Lower leg skin (tissue), 4 donors: ENCODE data around the gene UTS2R. TPM values are rescaled to one million over a fixed set of nuclear protein-coding genes. Genes with fewer than 3 reads are reported as not detected.

Experiments used
- DNase-seq, 2 donors: peaks; one replicate each; pipeline ENCODE4 v3.0.0-alpha.2; 2019; ENCODE audit warnings: low spot score in 2 of 2
- H3K4me3 ChIP-seq: fragments of 200-600 bp; sonication (generic); 2 replicates; pipeline ENCODE4 v1.5.1; 2017; ENCODE audit warnings: mild to moderate bottlenecking, low read depth; ENCODE audit not compliant: poor library complexity, severe bottlenecking
- CTCF ChIP-seq, 3 donors: fragments of 450-650 bp; IDR thresholded peaks; one replicate each; pipeline ENCODE4 v1.5.1; 2016; ENCODE audit warnings: antibody characterized with exemption in 3 of 3, mild to moderate bottlenecking in 3 of 3, moderate library complexity in 2 of 3
- POLR2A ChIP-seq, 2 donors: fragments of 450-650 bp; IDR thresholded peaks; one replicate each; pipeline ENCODE4 v1.6.1; 2016 to 2017; ENCODE audit warnings: antibody characterized with exemption in 2 of 2, mild to moderate bottlenecking in 1 of 2, moderate library complexity in 1 of 2
- WGBS, 2 donors: methylation state at CpG; one replicate each; pipeline ENCODE4 v1.1.5; 2018; 5-methylcytosine and 5-hydroxymethylcytosine counted together
- intact Hi-C: fragments of 100-400 bp; cut with DNase I; formaldehyde crosslinking; loops from one replicate; pipeline ENCODE4 v1.15.0; 2023; ENCODE audit warnings: low total_unique reads
- total RNA-seq, 4 donors: library from RNA; depleted of rRNA; stranded (reverse); fragments of >200 nt; gene quantifications; one replicate each; pipeline ENCODE4 v1.1.0, GENCODE V29; 2016

UTS2R gene
- total RNA-seq, 4 donors from 2014 or later: not detected

GRCh38 chr17:82390015-82390859 is 18.7 kb downstream of the UTS2R start:
- no peak for DNase-seq
- intact Hi-C loops: no loop called here
- no peak for TF ChIP-seq CTCF (IDR thresholded peaks at IDR 0.05)
- H3K4me3 ChIP-seq: no peak overlapping the region
- WGBS, 2 donors: 91 to 95% methylated on average over 25 to 28 of the region's 34 CpGs

- no peak for TF ChIP-seq POLR2A (IDR thresholded peaks at IDR 0.05)
- TF ChIP-seq CTCF (IDR thresholded peaks at IDR 0.05): no peak
- intact Hi-C loops: no loop called here
- no peak for DNase-seq
- 84 to 87% methylated on average over 11 to 13 of the region's 13 CpGs for WGBS, 2 donors
- no peak overlapping the region for H3K4me3 ChIP-seq
Measured at GRCh38 chr17:82390860-82391435, 19.4 kb downstream of the UTS2R start.

GRCh38 chr17:82391496-82392066 is 20.0 kb downstream of the UTS2R start:
- no peak for DNase-seq
- TF ChIP-seq POLR2A (IDR thresholded peaks at IDR 0.05) (no peak), CTCF (IDR thresholded peaks at IDR 0.05) (no peak)
- H3K4me3 ChIP-seq: no peak overlapping the region
- intact Hi-C loops: no loop called here
- WGBS, 2 donors: 97 to 98% methylated on average over 17 to 21 of the region's 23 CpGs

GRCh38 chr17:82392209-82392920 is 20.8 kb downstream of the UTS2R start:
- DNase-seq: no peak
- TF ChIP-seq POLR2A (IDR thresholded peaks at IDR 0.05): no peak
- TF ChIP-seq CTCF (IDR thresholded peaks at IDR 0.05): no peak
- no peak overlapping the region for H3K4me3 ChIP-seq
- 91 to 92% methylated on average over 28 of the region's 28 CpGs for WGBS, 2 donors
- intact Hi-C loops: no loop called here

- intact Hi-C loops: no loop called here
- WGBS, 2 donors: 87 to 89% methylated on average over 15 of the region's 15 CpGs
- H3K4me3 ChIP-seq: no peak overlapping the region
- no peak for TF ChIP-seq POLR2A (IDR thresholded peaks at IDR 0.05)
- no peak for TF ChIP-seq CTCF (IDR thresholded peaks at IDR 0.05)
- no peak for DNase-seq
Measured at GRCh38 chr17:82392941-82393340, 21.4 kb downstream of the UTS2R start.
